HCT116 (cell line): Measurements from ENCODE around the gene LSP1. TPM values are rescaled to one million over a fixed set of nuclear protein-coding genes. Genes with fewer than 3 reads are reported as not detected.
A peak's percentile ranks its signal among the peaks of the same experiment; 100 is the strongest.

Source experiments
- ATAC-seq: fragments of 200-7000 bp; cut with Tn5 transposase; 2 replicates; pipeline ENCODE4 v1.9.1; 2020; ENCODE audit warnings: mild to moderate bottlenecking, moderate library complexity
- BruUV-seq: library from RNA; stranded (reverse); fragments of 400-500 nt; replicated peaks from 2 replicates; lab custom pipeline; 2021; lab: Mats Ljungman, UMichigan
- CTCF ChIA-PET: fragments of 300-600 bp; sonication (Branson Sonifier 250); formaldehyde crosslinking; loops from one replicate; lab custom pipeline; 2021; ENCODE audit warnings: antibody characterized with exemption; lab: Charles Lee
- POLR2A ChIA-PET: fragments of 300-600, 350-600 bp; sonication (Branson Sonifier 250); formaldehyde crosslinking; loops from one replicate; lab custom pipeline; 2021; ENCODE audit warnings: antibody characterized with exemption; lab: Charles Lee
- RAD21 ChIA-PET, 2 experiments: fragments of 300-600 bp; sonication (Branson Sonifier 250); formaldehyde crosslinking; loops; one replicate each; lab custom pipeline; 2023; ENCODE audit warnings: low total read pairs in 2 of 2; ENCODE audit not compliant: uncharacterized antibody in 2 of 2, unreplicated experiment in 2 of 2, low non-redundant PET in 1 of 2; lab: Charles Lee
- DNase-seq: peaks from one replicate; pipeline ENCODE4 v3.0.0-alpha.2; 2010; ENCODE audit warnings: low read depth, low spot score
- H2AFZ ChIP-seq: fragments of 200-600 bp; shearing (Covaris generic), sonication (generic); 2 replicates; pipeline ENCODE4 v1.6.1; 2017; ENCODE audit warnings: low read depth, mixed run types, mixed read lengths, antibody characterized with exemption, low read length; ENCODE audit not compliant: poor library complexity, severe bottlenecking
- H3K27ac ChIP-seq: 2 replicates; pipeline ENCODE4 v1.5.1; 2012; ENCODE audit warnings: low read depth, low read length
- H3K27me3 ChIP-seq: fragments of 200-600 bp; sonication (generic); 2 replicates; pipeline ENCODE4 v1.6.1; 2016; ENCODE audit warnings: mixed run types, low read length, mixed read lengths; ENCODE audit not compliant: insufficient read depth
- H3K36me3 ChIP-seq, 2 experiments: fragments of 200-500 bp in 1 of 2; fragments of 200-600 bp in 1 of 2; sonication (Bioruptor generic) in 1 of 2; sonication (generic) in 1 of 2; 2 replicates each; pipeline versions ENCODE4 v1.5.1 to v1.6.1; 2014 to 2016; ENCODE audit warnings: low read length in 2 of 2, inconsistent platforms in 1 of 2, mixed read lengths in 1 of 2, mixed run types in 1 of 2; ENCODE audit not compliant: insufficient read depth in 2 of 2, control insufficient read depth in 1 of 2
- H3K4me1 ChIP-seq, 2 experiments: fragments of 200-600 bp in 1 of 2; sonication (generic) in 1 of 2; 2 replicates each; pipeline versions ENCODE4 v1.5.1 to v1.6.1; 2012 to 2017; ENCODE audit warnings: low read length in 2 of 2, inconsistent platforms in 1 of 2, mild to moderate bottlenecking in 1 of 2, mixed read lengths in 1 of 2, mixed run types in 1 of 2, moderate library complexity in 1 of 2; ENCODE audit not compliant: insufficient read depth in 2 of 2, control insufficient read depth in 1 of 2
- H3K4me2 ChIP-seq: fragments of 200-600 bp; sonication (generic); 2 replicates; pipeline ENCODE4 v1.6.1; 2017; ENCODE audit warnings: mixed run types, low read length, mixed read lengths
- H3K4me3 ChIP-seq, 2 experiments: fragments of 200-600 bp in 1 of 2; sonication (generic) in 1 of 2; replicated peaks in 1 of 2; 2 replicates each; pipeline ENCODE4 v1.5.1; 2011 to 2016; ENCODE audit warnings: low read length in 2 of 2, control low read depth in 1 of 2, low read depth in 1 of 2, mild to moderate bottlenecking in 1 of 2, mixed read lengths in 1 of 2, mixed run types in 1 of 2
- H3K79me2 ChIP-seq: fragments of 200-600 bp; sonication (generic); 2 replicates; pipeline ENCODE4 v1.6.1; 2017; ENCODE audit warnings: mild to moderate bottlenecking, mixed run types, low read length, moderate library complexity, mixed read lengths; ENCODE audit not compliant: insufficient read depth
- H3K9ac ChIP-seq: fragments of 200-600 bp; sonication (generic); 2 replicates; pipeline ENCODE4 v1.6.1; 2016; ENCODE audit warnings: low read length, mixed read lengths
- H3K9me2 ChIP-seq: fragments of 200-600 bp; sonication (generic), shearing (Covaris generic); 2 replicates; pipeline ENCODE4 v1.6.1; 2017; ENCODE audit warnings: mixed run types, mild to moderate bottlenecking, moderate library complexity; ENCODE audit not compliant: insufficient read depth
- H3K9me3 ChIP-seq, 2 experiments: fragments of 200-500 bp in 1 of 2; fragments of 200-600 bp in 1 of 2; sonication (Bioruptor generic) in 1 of 2; sonication (generic) in 1 of 2; 2 replicates each; pipeline ENCODE4 v1.6.1; 2014 to 2017; ENCODE audit warnings: low read length in 2 of 2, mixed read lengths in 2 of 2, inconsistent platforms in 1 of 2, low read depth in 1 of 2, mild to moderate bottlenecking in 1 of 2, mixed run types in 1 of 2, moderate library complexity in 1 of 2; ENCODE audit not compliant: control insufficient read depth in 1 of 2, insufficient read depth in 1 of 2
- H4K20me1 ChIP-seq: fragments of 200-600 bp; sonication (generic), shearing (Covaris generic); 2 replicates; pipeline ENCODE4 v1.6.1; 2017; ENCODE audit warnings: mixed run types, mild to moderate bottlenecking, moderate library complexity; ENCODE audit not compliant: insufficient read depth
- CTCF ChIP-seq, 3 experiments: fragments of 200-600 bp in 1 of 3; sonication (generic) in 1 of 3; IDR thresholded peaks in 2 of 3; conservative IDR thresholded peaks in 1 of 3; 2 replicates each; pipeline ENCODE4 v1.5.1; 2012 to 2017; ENCODE audit warnings: low read depth in 2 of 3, low read length in 2 of 3, antibody characterized with exemption in 1 of 3, borderline replicate concordance in 1 of 3, control low read depth in 1 of 3, mild to moderate bottlenecking in 1 of 3, mixed read lengths in 1 of 3, mixed run types in 1 of 3, moderate library complexity in 1 of 3; ENCODE audit not compliant: insufficient read depth in 1 of 3
- POLR2AphosphoS5 ChIP-seq: IDR thresholded peaks from 2 replicates; pipeline ENCODE4 v1.6.1; 2011; ENCODE audit warnings: mild to moderate bottlenecking, low read depth, low read length, moderate library complexity
- YY1 ChIP-seq: IDR thresholded peaks from 2 replicates; pipeline ENCODE4 v1.6.1; 2011; ENCODE audit warnings: low read length, low read depth, moderate library complexity, mild to moderate bottlenecking; ENCODE audit not compliant: insufficient replicate concordance; ENCODE audit errors: extremely low read depth
- ZBTB33 ChIP-seq: IDR thresholded peaks from 2 replicates; pipeline ENCODE4 v1.6.1; 2011; ENCODE audit warnings: mild to moderate bottlenecking, low read length, moderate library complexity; ENCODE audit not compliant: insufficient replicate concordance; ENCODE audit errors: extremely low read depth
- intact Hi-C: fragments of 100-400 bp; cut with micrococcal nuclease; formaldehyde crosslinking; loops from 2 replicates; pipeline ENCODE4 v1.10.0; 2022
- total RNA-seq: library from RNA; stranded (reverse); gene quantifications from one replicate; pipeline ENCODE4 v1.2.1, GENCODE V29; 2021; ENCODE audit not compliant: unreplicated experiment

Gene LSP1
- total RNA-seq, 1 experiment from 2014 or later: 1.3 TPM

- Histone ChIP-seq H3K36me3 (no peaks in the 10 kb centered on the region), H3K9me2 (no peaks in the 10 kb centered on the region), H3K27me3 (no peaks in the 10 kb centered on the region), H3K79me2 (no peaks in the 10 kb centered on the region), H3K4me2 (peak overlapping the region; percentile 85), H3K9me3 (no peaks in the 10 kb centered on the region), H4K20me1 (no peaks in the 10 kb centered on the region), H2AFZ (peak overlapping the region; percentile 82), H3K4me1 (peaks cover 57 to 82% of the 10 kb centered on the region in 2 experiments), H3K4me3 (peak overlapping the region; percentile 31 to 55), H3K27ac (no peak overlapping the region; the same call in 1 of the 2 replicates), H3K9ac (peak overlapping the region; percentile 35)
- ChIA-PET RAD21 (interaction anchor here (0.6 to 3.1 kb wide), 16 partner anchors 8 to 319 kb away, joined by 3 to 63 read pairs (median 4); no protein-coding TSS in a partner anchor), CTCF (interaction anchor here (0.6 to 5.0 kb wide), 28 partner anchors 7 to 326 kb away, joined by 3 to 259 read pairs (median 4); partner anchors contain the start of gene H19), POLR2A (interaction anchor here (1.1 to 2.3 kb wide), 2 partner anchors 139 to 180 kb away, joined by 6 to 26 read pairs; no protein-coding TSS in a partner anchor)
- DNase-seq (no peak), ATAC-seq (peak; percentile 54)
- intact Hi-C loops: loop anchor here (1.0 to 2.0 kb wide), 3 partner anchors 138 to 286 kb away; no protein-coding TSS in a partner anchor
- no TSS peak for BruUV-seq
- TF ChIP-seq POLR2AphosphoS5 (0 out of 2 replicates have a peak, but pooled peaks have one; percentile 17), ZBTB33 (no peak), CTCF (IDR thresholded peaks at IDR 0.05 in 2 of 3, conservative IDR thresholded peaks at IDR 0.05 in 1 of 3; ENCODE audit: borderline replicate concordance in 1 of 3, insufficient read depth in 1 of 3, low read depth in 2 of 3, low read length in 2 of 3) (peak in 2 of 3 experiments; percentile 94 to 96; a peak in 4 of 6 replicates), YY1 (peak; percentile 44)
- TF ChIP-seq, all 23 proteins: peak for 3
Observed at GRCh38 chr11:1832211-1832919, 20.5 kb upstream of the LSP1 start.
